H1 (cell line): Measurements from ENCODE around the gene WDR45. TPM values are rescaled to one million over a fixed set of nuclear protein-coding genes. Genes with fewer than 3 reads are reported as not detected.

ENCODE experiments used
- CTCF ChIA-PET: fragments of 300-600 bp; sonication (Branson Sonifier 250); formaldehyde crosslinking; loops from one replicate; lab custom pipeline; 2021; ENCODE audit not compliant: partially characterized antibody; lab: Charles Lee
- POLR2A ChIA-PET: fragments of 300-600 bp; sonication (Branson Sonifier 250); formaldehyde crosslinking; loops from one replicate; lab custom pipeline; 2021; ENCODE audit warnings: inconsistent platforms; ENCODE audit not compliant: partially characterized antibody; lab: Charles Lee
- DNase-seq, 2 experiments: peaks; one replicate each; pipeline versions ENCODE4 v3.0.0 to v3.0.0-alpha.2; 2010 to 2022; ENCODE audit warnings: low spot score in 2 of 2, low read depth in 1 of 2, mixed read lengths in 1 of 2
- FAIRE-seq: peaks from 2 replicates; lab custom pipeline; 2011; peaks lifted over from hg19 to GRCh38; lab: Jason Lieb, UNC
- H2AFZ ChIP-seq: 2 replicates; pipeline ENCODE4 v1.8.1; 2012; ENCODE audit warnings: low read length, inconsistent platforms
- H2AK5ac ChIP-seq: 2 replicates; pipeline ENCODE4 v1.6.1; 2013; ENCODE audit warnings: low read depth, low read length
- H2BK120ac ChIP-seq: replicated peaks from 2 replicates; pipeline ENCODE3; 2013; ENCODE audit warnings: low read depth, low read length, inconsistent platforms
- H2BK12ac ChIP-seq: 2 replicates; pipeline ENCODE4 v1.6.1; 2013; ENCODE audit warnings: low read depth, low read length
- H2BK15ac ChIP-seq: 2 replicates; pipeline ENCODE4 v1.6.1; 2013; ENCODE audit warnings: low read length
- H2BK20ac ChIP-seq: 2 replicates; pipeline ENCODE4 v1.6.1; 2013; ENCODE audit warnings: low read length
- H2BK5ac ChIP-seq: 2 replicates; pipeline ENCODE4 v1.6.1; 2013; ENCODE audit warnings: low read depth, low read length
- H3K14ac ChIP-seq: 2 replicates; pipeline ENCODE4 v1.6.1; 2013; ENCODE audit warnings: inconsistent platforms; ENCODE audit not compliant: insufficient read length
- H3K18ac ChIP-seq: 2 replicates; pipeline ENCODE4 v1.6.1; 2013; ENCODE audit warnings: low read length; ENCODE audit errors: extremely low read depth
- H3K23ac ChIP-seq: 2 replicates; pipeline ENCODE4 v1.6.1; 2013; ENCODE audit warnings: inconsistent platforms; ENCODE audit not compliant: insufficient read length
- H3K23me2 ChIP-seq: 2 replicates; pipeline ENCODE4 v1.6.1; 2013; ENCODE audit warnings: low read depth, low read length
- H3K27ac ChIP-seq: 2 replicates; pipeline ENCODE4 v1.6.1; 2011; ENCODE audit warnings: low read depth, low read length, inconsistent platforms
- H3K27me3 ChIP-seq, 4 experiments: replicated peaks in 1 of 4; 1 replicate in 1 of 4; 2 replicates in 3 of 4; pipeline versions ENCODE4 v1.6.1 to v1.8.1; 2011 to 2013; ENCODE audit warnings: low read length in 3 of 4, mild to moderate bottlenecking in 3 of 4, inconsistent platforms in 2 of 4, mixed read lengths in 2 of 4, moderate library complexity in 1 of 4; ENCODE audit not compliant: control insufficient read depth in 3 of 4, insufficient read depth in 3 of 4; ENCODE audit errors: extremely low read depth in 1 of 4
- H3K36me3 ChIP-seq, 4 experiments: 2 replicates each; pipeline versions ENCODE4 v1.6.1 to v1.8.1; 2011 to 2013; ENCODE audit warnings: mild to moderate bottlenecking in 4 of 4, low read length in 3 of 4, moderate library complexity in 2 of 4, control low read depth in 1 of 4, inconsistent platforms in 1 of 4; ENCODE audit not compliant: insufficient read depth in 4 of 4, control insufficient read depth in 2 of 4
- H3K4ac ChIP-seq: replicated peaks from 2 replicates; pipeline ENCODE3; 2013; ENCODE audit warnings: low read length, low read depth, mixed read lengths, inconsistent platforms; ENCODE audit not compliant: insufficient read length
- H3K4me1 ChIP-seq, 4 experiments: replicated peaks in 1 of 4; 1 replicate in 1 of 4; 2 replicates in 3 of 4; pipeline versions ENCODE4 v1.6.1 to v1.8.1; 2011 to 2013; ENCODE audit warnings: low read length in 3 of 4, inconsistent platforms in 2 of 4, mixed read lengths in 1 of 4; ENCODE audit not compliant: insufficient read depth in 4 of 4, control insufficient read depth in 3 of 4
- H3K4me2 ChIP-seq, 2 experiments: 2 replicates each; pipeline versions ENCODE4 v1.6.1 to v1.8.1; 2011 to 2013; ENCODE audit warnings: low read depth in 2 of 2, low read length in 2 of 2, control low read depth in 1 of 2, inconsistent platforms in 1 of 2, mild to moderate bottlenecking in 1 of 2; ENCODE audit not compliant: insufficient read depth in 1 of 2
- H3K4me3 ChIP-seq, 4 experiments: fragments of 200-600, 300-600 bp in 1 of 4; sonication (generic), shearing (Covaris generic), sonication (Bioruptor Twin) in 1 of 4; 2 replicates each; pipeline versions ENCODE4 v1.5.1 to v1.8.1; 2011 to 2016; ENCODE audit warnings: low read length in 4 of 4, low read depth in 3 of 4, control low read depth in 2 of 4, inconsistent platforms in 2 of 4, mild to moderate bottlenecking in 2 of 4, mixed read lengths in 1 of 4, moderate library complexity in 1 of 4; ENCODE audit not compliant: insufficient read depth in 2 of 4; ENCODE audit errors: extremely low read depth in 1 of 4
- H3K56ac ChIP-seq: replicated peaks from 2 replicates; pipeline ENCODE3; 2013; ENCODE audit warnings: low read depth, mild to moderate bottlenecking, mixed read lengths, low read length, inconsistent platforms; ENCODE audit not compliant: insufficient read length
- H3K79me1 ChIP-seq: 2 replicates; pipeline ENCODE4 v1.6.1; 2013; ENCODE audit warnings: low read depth, low read length, control low read depth
- H3K79me2 ChIP-seq, 2 experiments: 2 replicates each; pipeline versions ENCODE4 v1.6.1 to v1.8.1; 2012 to 2013; ENCODE audit warnings: low read length in 2 of 2, mild to moderate bottlenecking in 2 of 2, inconsistent platforms in 1 of 2; ENCODE audit not compliant: insufficient read depth in 2 of 2, control insufficient read depth in 1 of 2
- H3K9ac ChIP-seq, 4 experiments: replicated peaks in 1 of 4; 1 replicate in 1 of 4; 2 replicates in 3 of 4; pipeline versions ENCODE4 v1.6.1 to v1.8.1; 2011 to 2013; ENCODE audit warnings: low read depth in 3 of 4, low read length in 3 of 4, control low read depth in 2 of 4, mild to moderate bottlenecking in 2 of 4, moderate library complexity in 2 of 4, inconsistent platforms in 1 of 4; ENCODE audit errors: extremely low read depth in 1 of 4
- H3K9me3 ChIP-seq, 2 experiments: 2 replicates each; pipeline versions ENCODE4 v1.6.1 to v1.8.1; 2012 to 2013; ENCODE audit warnings: mild to moderate bottlenecking in 2 of 2, moderate library complexity in 2 of 2, control low read depth in 1 of 2, inconsistent platforms in 1 of 2, low read depth in 1 of 2, low read length in 1 of 2, mixed read lengths in 1 of 2; ENCODE audit not compliant: insufficient read depth in 2 of 2
- H4K20me1 ChIP-seq, 2 experiments: replicated peaks in 1 of 2; 2 replicates each; pipeline versions ENCODE3 to v1.8.1; 2011 to 2013; ENCODE audit warnings: inconsistent platforms in 2 of 2, low read length in 2 of 2, mild to moderate bottlenecking in 1 of 2; ENCODE audit not compliant: insufficient read depth in 2 of 2, control insufficient read depth in 1 of 2
- H4K5ac ChIP-seq: 2 replicates; pipeline ENCODE4 v1.6.1; 2013; ENCODE audit warnings: low read length, low read depth, mixed read lengths, inconsistent platforms; ENCODE audit not compliant: insufficient read length
- H4K8ac ChIP-seq: 2 replicates; pipeline ENCODE4 v1.8.0; 2013; ENCODE audit warnings: mild to moderate bottlenecking, moderate library complexity, low read length, inconsistent platforms; ENCODE audit not compliant: insufficient read depth; ENCODE audit errors: extremely low read depth
- H4K91ac ChIP-seq: replicated peaks from 2 replicates; pipeline ENCODE3; 2013; ENCODE audit warnings: low read length, mixed read lengths, inconsistent platforms; ENCODE audit not compliant: insufficient read length
- HDAC2 ChIP-seq, 2 experiments: fragments of 300-600 bp in 1 of 2; sonication (generic) in 1 of 2; IDR thresholded peaks; 2 replicates each; pipeline ENCODE4 v1.6.1; 2011 to 2012; ENCODE audit warnings: low read depth in 2 of 2, low read length in 2 of 2, mild to moderate bottlenecking in 2 of 2, moderate library complexity in 2 of 2, borderline replicate concordance in 1 of 2, inconsistent platforms in 1 of 2
- JUND ChIP-seq: IDR thresholded peaks from 2 replicates; pipeline ENCODE4 v1.6.1; 2011; ENCODE audit warnings: mild to moderate bottlenecking, improper control_type of control experiment, low read length
- USF2 ChIP-seq: IDR thresholded peaks from 2 replicates; pipeline ENCODE4 v1.6.1; 2011; ENCODE audit warnings: low read length, improper control_type of control experiment
- WGBS, 2 experiments: shearing (Covaris generic) in 1 of 2; methylation state at CpG; one replicate each; pipeline versions ENCODE4 v1.1.6 to v1.1.7; 2013 to 2015; ENCODE audit warnings: low lambda C conversion rate in 2 of 2, mixed read lengths in 2 of 2, inconsistent platforms in 1 of 2, low coverage in 1 of 2, missing lambda C conversion rate in 1 of 2; ENCODE audit not compliant: insufficient replicate concordance in 2 of 2, insufficient coverage in 1 of 2, insufficient read length in 1 of 2; ENCODE audit errors: extremely low coverage in 1 of 2, missing lambda C conversion rate in 1 of 2; 5-methylcytosine and 5-hydroxymethylcytosine counted together
- long read RNA-seq, 2 experiments: library from RNA in 1 of 2; library from capped mRNA in 1 of 2; stranded (forward); transcript quantifications; one replicate each; pipeline ENCODE4 v2.0.0, GENCODE V29; 2021; ENCODE audit warnings: inconsistent platforms in 1 of 2
- polyA minus RNA-seq, 3 experiments: library from RNA; depleted of rRNA, polyadenylated mRNA; stranded (reverse); fragments of >200 nt; gene quantifications; 1 replicate in 2 of 3; 2 replicates in 1 of 3; pipeline ENCODE4 v1.2.3, GENCODE V29; 2011
- polyA plus RNA-seq, 7 experiments: library from polyadenylated mRNA; depleted of rRNA in 3 of 7; stranded (reverse) in 5 of 7; unstranded in 2 of 7; fragments of >200 nt in 5 of 7; fragments of 200-250 nt in 2 of 7; gene quantifications; 1 replicate in 5 of 7; 2 replicates in 1 of 7; 4 replicates in 1 of 7; pipeline versions ENCODE4 v1.2.1 to v1.2.3, GENCODE V29; 2011 to 2013; ENCODE audit warnings: missing spikeins in 2 of 7, mixed read lengths in 2 of 7
- total RNA-seq: library from RNA; stranded (reverse); fragmentation: NEBNext Ultra II Directional; extraction: Animal tissue kit (Norgen Biotek cat#: 25700); gene quantifications from 2 replicates; pipeline ENCODE4 v1.2.1, GENCODE V29; 2021
- TF ChIP-seq, protein P1 (sequence below): IDR thresholded peaks from 2 replicates; pipeline ENCODE4 v1.6.1; 2012; ENCODE audit warnings: inconsistent platforms

WDR45 gene
- total RNA-seq (26.0 and 27.9 TPM in 2 replicates), polyA plus RNA-seq (2011; rRNA removed) (49.7 and 50.6 TPM in 2 replicates), polyA minus RNA-seq (2011; rRNA and poly(A)+ RNA removed) (49.9 and 58.4 TPM in 2 replicates)
- polyA plus RNA-seq (2011; cell fraction: cytosol; rRNA removed): 51.8 TPM
- polyA plus RNA-seq (2011; cell fraction: nucleus; rRNA removed): 104 TPM
- polyA plus RNA-seq (2012, experiment 1 of 2): 32.3 to 42.3 TPM (median 33.9 TPM) in 4 replicates
- polyA plus RNA-seq (2012, experiment 2 of 2): 62.2 TPM
- polyA plus RNA-seq (2013, experiment 1 of 2): 19.3 TPM
- 17.3 TPM for polyA plus RNA-seq (2013, experiment 2 of 2)
- 20.3 TPM for polyA minus RNA-seq (2011; cell fraction: cytosol; rRNA and poly(A)+ RNA removed)
- polyA minus RNA-seq (2011; cell fraction: nucleus; rRNA and poly(A)+ RNA removed): 51.7 TPM
- long read RNA-seq, experiment 1, transcript WDR45-207 (11 exons, 1,639 nt): major isoform, 7 of 28 reads
- long read RNA-seq, experiment 1, transcript WDR45-224 (10 exons, 1,301 nt): minor isoform, 5 of 28 reads
- long read RNA-seq, experiment 1, partial matches to known transcripts: 6 of 28 reads
- long read RNA-seq, experiment 1, other reads (novel, unspliced or antisense): 9 of 28 reads
- long read RNA-seq, experiment 2, transcript WDR45-207 (11 exons, 1,639 nt): major isoform, 11 of 28 reads
- long read RNA-seq, experiment 2, partial matches to known transcripts: 1 of 28 reads
- long read RNA-seq, experiment 2, other reads (novel, unspliced or antisense): 11 of 28 reads

DNA sequence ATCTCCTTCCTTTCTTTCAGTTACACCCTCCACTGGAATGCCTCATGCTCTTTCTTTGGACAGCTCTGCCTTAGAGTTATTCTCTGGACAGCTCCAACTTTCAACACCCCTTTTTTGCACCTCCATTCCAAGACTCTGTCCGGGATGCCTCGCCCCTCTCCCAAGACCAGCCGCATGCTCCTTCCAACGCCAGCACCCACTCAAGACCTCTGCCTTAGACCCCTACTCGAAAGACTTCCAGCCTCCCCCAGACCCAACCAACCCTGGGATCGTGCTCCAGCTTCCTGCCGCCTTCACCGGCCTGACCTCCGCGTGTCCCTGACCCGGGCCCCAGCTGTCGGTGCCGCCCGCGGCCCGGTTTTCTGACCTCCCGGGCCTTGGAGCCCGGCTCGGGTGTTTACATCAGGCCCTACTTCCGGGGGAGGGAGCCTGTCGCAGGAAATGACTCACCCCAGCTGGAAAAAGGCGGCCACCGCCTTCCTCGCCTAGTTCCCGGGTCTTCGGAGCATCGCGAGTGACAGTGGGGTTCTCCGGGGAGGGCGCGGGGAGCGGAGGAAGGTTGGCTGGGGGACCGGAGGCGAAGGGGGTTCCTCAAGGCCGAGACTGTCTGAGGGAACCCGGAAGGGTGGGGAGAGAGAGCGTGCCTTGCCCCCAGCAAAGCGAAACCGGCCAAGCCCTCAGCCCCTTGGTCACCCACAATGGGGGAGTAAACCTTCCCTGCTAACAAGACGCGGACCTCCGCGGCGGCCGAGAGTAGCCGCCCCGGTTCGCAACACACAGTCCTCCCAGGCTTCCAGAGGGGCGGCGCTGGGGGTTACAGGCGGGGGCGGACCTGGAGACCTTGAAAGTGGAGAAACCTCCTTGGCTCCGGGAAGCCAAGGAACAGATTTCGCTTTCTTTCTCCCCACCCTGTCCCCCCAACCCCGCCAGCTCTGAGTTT lies at the start of gene WDR45:
WDR45 (minus strand) TSS at position 399 of the 940 bp plus-strand sequence. CDS start 1,792 bp downstream, outside the sequence.
- H2BK120ac ChIP-seq: no peak within 1 kb of the TSS
- no peaks in the 10 kb centered on the region for H3K27me3 ChIP-seq
- H3K4ac ChIP-seq: no peak within 1 kb of the TSS
- H3K79me1 ChIP-seq: no peaks in the 10 kb centered on the region
- no peaks in the 10 kb centered on the region for H3K9me3 ChIP-seq
- H2BK5ac ChIP-seq: no peak within 1 kb of the TSS
- no peak for FAIRE-seq
- no peak within 1 kb of the TSS for H4K5ac ChIP-seq
- H3K23me2 ChIP-seq: no peaks in the 10 kb centered on the region; the same call in 1 of the 2 replicates
- H3K4me1 ChIP-seq: no peaks in the 10 kb centered on the region
- H2AFZ ChIP-seq: no peak within 1 kb of the TSS
- H2BK20ac ChIP-seq: no peak within 1 kb of the TSS
- no peak within 1 kb of the TSS; the same call in 1 of the 2 replicates for H3K18ac ChIP-seq
- POLR2A ChIA-PET: interaction anchor here (0.8 to 1.2 kb wide), 3 partner anchors 18 to 38 kb away, joined by 3 read pairs; partner anchors contain the start of gene TFE3
- peak within 1 kb of the TSS; percentile 75 to 76 for H3K4me2 ChIP-seq
- peak in 1 of 2 experiments; percentile 67 for DNase-seq
- no peak within 1 kb of the TSS for H3K23ac ChIP-seq
- 3% methylated on average over 16 of the region's 55 CpGs; no CpG with 5 or more reads in 1 of the 2 experiments for WGBS, 2 experiments
- no peaks in the 10 kb centered on the region for H4K20me1 ChIP-seq
- no peak within 1 kb of the TSS for H4K91ac ChIP-seq
- no peak within 1 kb of the TSS for H3K56ac ChIP-seq
- peak within 1 kb of the TSS; percentile 75 for H3K27ac ChIP-seq
- H3K4me3 ChIP-seq: peak within 1 kb of the TSS; percentile 60 to 87 (median 75)
- peak within 1 kb of the TSS; percentile 37 to 78 (median 66) for H3K9ac ChIP-seq
- H3K79me2 ChIP-seq: no peaks in the 10 kb centered on the region
- no peak within 1 kb of the TSS for H3K14ac ChIP-seq
- peaks cover 0 to 4% (median 0%) of the 10 kb centered on the region in 4 experiments; a peak in 2 of 8 replicates for H3K36me3 ChIP-seq
- no peak within 1 kb of the TSS for H2BK15ac ChIP-seq
- H2AK5ac ChIP-seq: no peak within 1 kb of the TSS
- peak within 1 kb of the TSS; percentile 89 for H4K8ac ChIP-seq
- no peak within 1 kb of the TSS for H2BK12ac ChIP-seq
- CTCF ChIA-PET: interaction anchor here (0.6 to 1.1 kb wide), 3 partner anchors 10 to 108 kb away, joined by 3 read pairs; partner anchors contain the start of gene KCND1
- TF ChIP-seq, protein P1, sequence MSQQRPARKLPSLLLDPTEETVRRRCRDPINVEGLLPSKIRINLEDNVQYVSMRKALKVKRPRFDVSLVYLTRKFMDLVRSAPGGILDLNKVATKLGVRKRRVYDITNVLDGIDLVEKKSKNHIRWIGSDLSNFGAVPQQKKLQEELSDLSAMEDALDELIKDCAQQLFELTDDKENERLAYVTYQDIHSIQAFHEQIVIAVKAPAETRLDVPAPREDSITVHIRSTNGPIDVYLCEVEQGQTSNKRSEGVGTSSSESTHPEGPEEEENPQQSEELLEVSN: peak; percentile 60; the same call in 1 of the 2 replicates
- TF ChIP-seq HDAC2 (IDR thresholded peaks at IDR 0.05; ENCODE audit: borderline replicate concordance in 1 of 2, low read depth in 2 of 2, low read length in 2 of 2) (no peak), JUND (peak; percentile 88), USF2 (no peak)
